Esophagus muscularis mucosa (tissue), 4 donors: ENCODE data around the gene TSR1. TPM values are rescaled to one million over a fixed set of nuclear protein-coding genes. Genes with fewer than 3 reads are reported as not detected.

Experiments
- DNase-seq: peaks from one replicate; pipeline ENCODE4 v3.0.0-alpha.2; 2017; ENCODE audit errors: extremely low spot score
- H3K27ac ChIP-seq, 4 donors: fragments of 200-600 bp; sonication (generic); replicated peaks in 1 of 4; 1 replicate in 3 of 4; 2 replicates in 1 of 4; pipeline ENCODE4 v1.5.1; 2016 to 2019; ENCODE audit warnings: mild to moderate bottlenecking in 1 of 4
- H3K27me3 ChIP-seq, 4 donors: fragments of 200-600 bp; sonication (generic); one replicate each; pipeline versions ENCODE4 v1.5.1 to v1.6.0; 2016 to 2019
- H3K36me3 ChIP-seq, 4 donors: fragments of 200-600 bp; sonication (generic); one replicate each; pipeline ENCODE4 v1.5.1; 2016 to 2019
- H3K4me1 ChIP-seq, 4 donors: fragments of 200-600 bp; sonication (generic); one replicate each; pipeline ENCODE4 v1.5.1; 2016 to 2019
- H3K4me3 ChIP-seq, 4 donors: fragments of 200-600 bp; sonication (generic); 1 replicate in 2 of 4; 2 replicates in 2 of 4; pipeline ENCODE4 v1.5.1; 2016 to 2019; ENCODE audit warnings: mild to moderate bottlenecking in 4 of 4, moderate library complexity in 1 of 4
- H3K9me3 ChIP-seq, 4 donors: fragments of 200-600 bp; sonication (generic); 1 replicate in 3 of 4; 2 replicates in 1 of 4; pipeline ENCODE4 v1.5.1; 2016 to 2019
- EP300 ChIP-seq: sonication (generic); formaldehyde crosslinking; IDR thresholded peaks from one replicate; pipeline ENCODE4 v1.6.1; 2017; ENCODE audit warnings: antibody characterized with exemption
- POLR2A ChIP-seq: fragments of 450-650 bp; IDR thresholded peaks from one replicate; pipeline ENCODE4 v1.6.1; 2017; ENCODE audit warnings: antibody characterized with exemption, moderate library complexity, mild to moderate bottlenecking, low read depth
- POLR2AphosphoS5 ChIP-seq, 2 donors: sonication (generic); formaldehyde crosslinking; IDR thresholded peaks; one replicate each; pipeline ENCODE4 v1.6.1; 2017; ENCODE audit warnings: antibody characterized with exemption in 2 of 2
- WGBS: methylation state at CpG from one replicate; pipeline ENCODE4 v1.1.5; 2018; 5-methylcytosine and 5-hydroxymethylcytosine counted together
- intact Hi-C: fragments of 100-400 bp; cut with DNase I; formaldehyde crosslinking; loops from one replicate; pipeline ENCODE4 v1.15.1; 2023
- total RNA-seq, 4 donors: library from RNA; depleted of rRNA; stranded (reverse); fragments of >200 nt; gene quantifications; one replicate each; pipeline versions ENCODE4 v1.1.0 to v1.2.1, GENCODE V29; 2016
- TF ChIP-seq, protein P1 (sequence below), 3 experiments: fragments of 200-600 bp in 2 of 3; fragments of 450-650 bp in 1 of 3; sonication (generic) in 2 of 3; IDR thresholded peaks; one replicate each; pipeline ENCODE4 v1.5.1; 2017 to 2019; ENCODE audit warnings: antibody characterized with exemption in 3 of 3, mild to moderate bottlenecking in 2 of 3, moderate library complexity in 1 of 3

The TSR1 gene
- total RNA-seq, 4 donors from 2014 or later, result 49.0 to 57.2 (median 55.1) TPM

DNA sequence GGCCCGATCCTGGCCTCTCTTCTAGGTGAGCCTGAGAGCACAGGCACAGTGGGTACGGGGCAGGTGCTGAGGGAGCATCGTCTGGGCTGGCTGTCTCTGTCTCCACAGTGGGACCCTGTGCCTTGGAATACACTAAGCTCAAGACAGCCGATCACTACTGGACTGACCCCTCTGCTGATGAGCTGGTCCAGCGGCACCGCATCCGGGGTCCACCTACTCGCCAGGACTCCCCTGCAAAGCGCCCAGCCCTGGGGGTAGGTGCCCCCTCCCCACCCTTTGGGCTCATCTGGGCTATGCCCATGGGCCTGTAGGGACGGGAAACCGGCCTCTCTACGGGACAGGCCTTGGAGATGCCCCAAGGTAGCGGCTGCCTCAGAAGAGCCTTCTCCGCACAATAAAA lies 26.6 kb upstream of the TSR1 start:
- DNase-seq, result no peak
- Histone ChIP-seq H3K4me3 (no peak overlapping the region), H3K9me3 (no peaks in the 10 kb centered on the region), H3K4me1 (peaks cover 24 to 40% (median 31%) of the 10 kb centered on the region in 4 donors), H3K27ac (no peak overlapping the region), H3K36me3 (peaks cover 0 to 75% (median 65%) of the 10 kb centered on the region in 4 donors), H3K27me3 (no peaks in the 10 kb centered on the region)
- intact Hi-C loops, result no loop called here
- WGBS, result no CpG with 5 or more reads among the region's 14 CpGs
- no peak for TF ChIP-seq EP300
- TF ChIP-seq POLR2A, result no peak
- TF ChIP-seq, protein P1, sequence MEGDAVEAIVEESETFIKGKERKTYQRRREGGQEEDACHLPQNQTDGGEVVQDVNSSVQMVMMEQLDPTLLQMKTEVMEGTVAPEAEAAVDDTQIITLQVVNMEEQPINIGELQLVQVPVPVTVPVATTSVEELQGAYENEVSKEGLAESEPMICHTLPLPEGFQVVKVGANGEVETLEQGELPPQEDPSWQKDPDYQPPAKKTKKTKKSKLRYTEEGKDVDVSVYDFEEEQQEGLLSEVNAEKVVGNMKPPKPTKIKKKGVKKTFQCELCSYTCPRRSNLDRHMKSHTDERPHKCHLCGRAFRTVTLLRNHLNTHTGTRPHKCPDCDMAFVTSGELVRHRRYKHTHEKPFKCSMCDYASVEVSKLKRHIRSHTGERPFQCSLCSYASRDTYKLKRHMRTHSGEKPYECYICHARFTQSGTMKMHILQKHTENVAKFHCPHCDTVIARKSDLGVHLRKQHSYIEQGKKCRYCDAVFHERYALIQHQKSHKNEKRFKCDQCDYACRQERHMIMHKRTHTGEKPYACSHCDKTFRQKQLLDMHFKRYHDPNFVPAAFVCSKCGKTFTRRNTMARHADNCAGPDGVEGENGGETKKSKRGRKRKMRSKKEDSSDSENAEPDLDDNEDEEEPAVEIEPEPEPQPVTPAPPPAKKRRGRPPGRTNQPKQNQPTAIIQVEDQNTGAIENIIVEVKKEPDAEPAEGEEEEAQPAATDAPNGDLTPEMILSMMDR (IDR thresholded peaks at IDR 0.05), result no peak
- TF ChIP-seq POLR2AphosphoS5 (IDR thresholded peaks at IDR 0.05), result no peak

DNA sequence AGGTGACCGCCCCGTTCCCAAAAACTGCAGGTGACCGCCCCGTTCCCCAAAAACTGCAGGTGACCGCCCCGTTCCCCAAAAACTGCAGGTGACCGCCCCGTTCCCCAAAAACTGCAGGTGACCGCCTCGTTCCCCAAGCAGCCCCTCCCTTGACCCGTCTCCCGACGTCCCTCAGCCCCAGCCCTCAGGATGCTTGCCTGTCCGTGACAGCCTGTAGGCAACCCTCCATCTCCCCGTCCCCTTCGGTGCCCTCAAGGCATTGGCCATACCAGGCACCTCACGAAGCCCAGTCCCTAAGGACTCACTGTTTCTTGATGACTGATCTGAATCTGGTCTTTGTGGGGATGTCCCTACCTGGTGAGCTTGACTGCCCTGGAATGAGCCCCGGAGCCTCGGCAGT lies 26.2 kb upstream of the TSR1 start:
- H3K27me3 ChIP-seq, result no peaks in the 10 kb centered on the region
- no peak for DNase-seq
- H3K4me1 ChIP-seq, result peaks cover 20 to 36% (median 29%) of the 10 kb centered on the region in 4 donors
- WGBS, result 96% methylated on average over 17 of the region's 19 CpGs
- intact Hi-C loops, result no loop called here
- H3K36me3 ChIP-seq, result peaks cover 0 to 72% (median 63%) of the 10 kb centered on the region in 4 donors
- TF ChIP-seq POLR2AphosphoS5 (IDR thresholded peaks at IDR 0.05) (no peak), POLR2A (no peak), EP300 (no peak)
- TF ChIP-seq, protein P1 (IDR thresholded peaks at IDR 0.05), result no peak
- H3K4me3 ChIP-seq, result no peak overlapping the region
- H3K27ac ChIP-seq, result no peak overlapping the region
- H3K9me3 ChIP-seq, result no peaks in the 10 kb centered on the region

DNA sequence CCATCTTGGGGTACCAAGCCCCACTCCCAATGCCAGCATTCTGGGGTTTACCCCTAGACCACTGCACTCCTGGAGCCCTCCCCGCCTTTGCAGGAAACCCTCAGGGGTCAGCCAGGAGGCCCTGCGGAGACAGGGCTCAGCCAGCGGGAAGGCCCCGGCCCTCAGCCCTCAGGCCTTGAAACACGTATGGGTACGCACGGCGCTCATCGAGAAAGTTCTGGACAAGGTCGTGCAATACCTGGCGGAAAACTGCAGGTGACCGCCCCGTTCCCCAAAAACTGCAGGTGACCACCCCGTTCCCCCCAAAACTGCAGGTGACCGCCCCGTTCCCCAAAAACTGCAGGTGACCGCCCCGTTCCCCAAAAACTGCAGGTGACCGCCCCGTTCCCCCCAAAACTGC lies 25.8 kb upstream of the TSR1 start:
- Histone ChIP-seq H3K4me3 (no peak overlapping the region), H3K27me3 (no peaks in the 10 kb centered on the region), H3K27ac (no peak overlapping the region), H3K36me3 (peaks cover 0 to 68% (median 59%) of the 10 kb centered on the region in 4 donors), H3K4me1 (peaks cover 19 to 32% (median 28%) of the 10 kb centered on the region in 4 donors), H3K9me3 (no peaks in the 10 kb centered on the region)
- TF ChIP-seq, protein P1 (IDR thresholded peaks at IDR 0.05), result no peak
- TF ChIP-seq EP300 (no peak), POLR2AphosphoS5 (IDR thresholded peaks at IDR 0.05) (no peak), POLR2A (no peak)
- DNase-seq, result no peak
- intact Hi-C loops, result no loop called here
- WGBS, result 95% methylated on average over 20 of the region's 20 CpGs

DNA sequence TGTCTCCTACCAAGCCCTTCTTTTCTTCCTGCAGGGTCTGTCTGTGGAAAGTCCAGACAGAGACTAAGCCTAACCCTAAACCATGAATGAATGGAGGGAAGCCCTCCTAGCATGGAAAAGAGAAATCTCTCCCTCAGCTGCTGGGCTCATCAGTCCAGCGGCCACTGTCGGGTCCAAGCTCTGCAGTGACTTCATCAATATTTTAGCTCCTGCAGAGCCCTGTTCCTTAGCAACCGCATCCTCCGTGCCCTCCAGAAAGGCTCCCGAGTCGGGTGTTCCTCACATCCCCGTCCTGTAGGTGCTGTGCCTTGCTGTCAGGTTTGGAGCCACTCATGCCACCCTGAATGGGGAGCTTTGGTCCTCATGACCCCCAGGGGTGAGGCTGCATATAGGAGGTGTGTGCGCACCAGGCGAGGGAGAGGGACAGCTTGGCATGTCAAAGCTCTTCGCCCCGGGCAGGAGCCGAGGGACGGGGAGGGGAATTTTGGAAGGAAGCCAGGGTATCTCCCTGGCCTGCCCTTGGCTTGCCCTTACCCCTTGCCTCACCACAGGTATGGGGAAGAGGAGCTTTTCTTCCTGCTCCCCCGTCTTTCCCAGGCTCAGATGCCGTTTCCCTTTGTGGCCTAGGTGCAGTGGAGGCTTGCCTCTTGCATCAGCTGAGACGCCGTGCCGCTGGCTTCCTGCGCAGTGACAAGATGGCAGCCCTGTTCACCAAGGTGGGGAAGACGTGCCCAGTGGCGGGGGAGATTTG lies 24.9 kb upstream of the TSR1 start:
- H3K4me3 ChIP-seq, result no peak overlapping the region
- no peak overlapping the region for H3K27ac ChIP-seq
- WGBS, result 86% methylated on average over 20 of the region's 21 CpGs
- intact Hi-C loops, result no loop called here
- TF ChIP-seq POLR2A (no peak), POLR2AphosphoS5 (IDR thresholded peaks at IDR 0.05) (no peak), EP300 (no peak)
- TF ChIP-seq, protein P1 (IDR thresholded peaks at IDR 0.05), result no peak
- no peak for DNase-seq
- no peaks in the 10 kb centered on the region for H3K27me3 ChIP-seq
- H3K9me3 ChIP-seq, result no peaks in the 10 kb centered on the region
- H3K4me1 ChIP-seq, result peaks cover 19 to 30% (median 28%) of the 10 kb centered on the region in 4 donors
- H3K36me3 ChIP-seq, result peaks cover 0 to 60% (median 51%) of the 10 kb centered on the region in 4 donors
